Suprapubic skin (tissue), 3 donors: ENCODE results near the gene SPON2.

ENCODE experiments used
- CTCF ChIP-seq, 2 donors: fragments of 200-600 bp in 1 of 2; fragments of 450-650 bp in 1 of 2; sonication (generic) in 1 of 2; IDR thresholded peaks; one replicate each; pipeline ENCODE4 v1.5.1; 2016 to 2019; ENCODE audit warnings: antibody characterized with exemption in 2 of 2, mild to moderate bottlenecking in 1 of 2, moderate library complexity in 1 of 2
- EP300 ChIP-seq: sonication (generic); formaldehyde crosslinking; IDR thresholded peaks from one replicate; pipeline ENCODE4 v1.6.1; 2017; ENCODE audit warnings: antibody characterized with exemption
- POLR2A ChIP-seq, 2 donors: fragments of 450-650 bp; IDR thresholded peaks; one replicate each; pipeline ENCODE4 v1.6.1; 2017; ENCODE audit warnings: antibody characterized with exemption in 2 of 2, mild to moderate bottlenecking in 2 of 2, moderate library complexity in 2 of 2

- TF ChIP-seq POLR2A (IDR thresholded peaks at IDR 0.05) (no peak), CTCF (IDR thresholded peaks at IDR 0.05) (no peak), EP300 (no peak)
Observed at GRCh38 chr4:1172228-1172851, at the start of gene SPON2.
